NCI-H774 (cell line): Measurements from ENCODE around the gene HADHA.

Experiments used
- DNase-seq: peaks from one replicate; lab custom pipeline; 2025; lab: John Stamatoyannopoulos, UW

Gene HADHA

GRCh38 chr2:26245231-26245732, 850 bp upstream of the HADHA start:
- DNase-seq: no peak

- DNase-seq: no peak
These were observed 743 bp downstream of the HADHA start for GRCh38 chr2:26243470-26244308.

- DNase-seq: no peak
These were observed 2.5 kb downstream of the HADHA start for GRCh38 chr2:26241928-26242436.

DNA sequence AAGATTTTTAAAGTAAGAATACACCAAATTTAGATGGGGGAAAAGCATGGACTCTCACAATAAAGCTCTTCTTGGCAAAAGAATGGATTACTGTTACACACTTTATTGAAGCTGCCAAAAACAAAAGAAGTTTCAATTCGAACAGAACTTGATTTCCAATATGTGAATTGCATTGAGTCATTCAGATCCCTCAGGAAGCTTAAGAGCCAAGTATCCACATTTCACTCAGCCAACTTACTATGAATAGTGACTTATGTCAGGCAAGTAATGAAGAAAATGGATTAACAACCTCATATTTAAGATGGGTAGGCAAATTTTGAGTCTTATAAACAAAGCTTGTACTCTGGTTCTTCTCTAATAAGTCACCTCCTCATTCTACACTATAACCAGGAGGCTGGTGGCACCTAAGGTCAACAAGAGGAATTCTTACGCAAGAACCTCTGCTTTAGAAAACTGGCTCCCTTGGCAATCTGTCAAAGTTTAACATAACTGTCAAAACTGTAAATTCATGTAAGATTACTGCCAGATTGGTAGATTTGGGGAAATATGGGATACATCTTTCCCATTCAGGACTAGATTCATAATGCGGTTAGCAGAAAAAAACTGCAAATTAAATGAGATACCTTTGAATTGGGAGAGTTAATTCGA, 6.0 kb downstream of the HADHA start:
- DNase-seq: no peak

DNA sequence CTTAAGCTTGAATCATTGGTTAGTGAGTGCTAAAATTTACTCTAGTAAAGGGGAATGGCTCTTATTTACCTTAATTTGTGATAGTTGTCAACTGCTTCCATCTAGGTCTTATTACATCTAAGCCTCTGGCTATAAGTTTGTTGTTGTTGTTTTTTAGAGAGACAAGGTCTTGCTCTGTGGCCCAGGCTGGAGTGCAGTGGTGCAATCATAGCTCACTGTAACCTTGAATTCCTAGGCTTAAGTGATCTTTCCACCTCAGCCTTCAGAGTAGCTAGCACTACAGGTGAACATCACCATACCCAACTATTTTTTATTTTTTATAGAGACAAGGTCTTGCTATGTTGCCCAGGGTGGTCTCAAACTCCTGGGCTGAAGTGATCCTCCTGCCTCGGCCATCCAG, 6.6 kb downstream of the HADHA start:
- no peak for DNase-seq

GRCh38 chr2:26235089-26235488, 9.3 kb downstream of the HADHA start:
- DNase-seq: no peak

DNA sequence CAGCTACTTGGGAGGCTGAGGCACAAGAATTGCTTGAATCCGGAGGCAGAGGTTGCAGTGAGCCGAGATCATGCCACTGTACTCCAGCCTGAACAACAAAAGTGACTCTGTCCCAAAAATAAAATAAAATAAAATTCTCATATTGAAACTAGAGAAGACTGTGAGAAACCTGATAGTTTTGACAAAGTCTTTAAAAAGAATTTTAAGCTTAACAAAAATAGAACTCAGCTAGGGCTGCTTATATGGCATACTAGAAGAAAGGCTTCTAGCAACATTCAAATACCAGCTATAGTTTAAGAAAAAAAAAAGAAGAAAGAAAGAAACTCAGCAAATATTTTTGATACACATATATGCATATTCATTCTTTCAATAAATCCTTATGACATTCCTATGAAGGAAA, 13.6 kb downstream of the HADHA start:
- DNase-seq: no peak

DNA sequence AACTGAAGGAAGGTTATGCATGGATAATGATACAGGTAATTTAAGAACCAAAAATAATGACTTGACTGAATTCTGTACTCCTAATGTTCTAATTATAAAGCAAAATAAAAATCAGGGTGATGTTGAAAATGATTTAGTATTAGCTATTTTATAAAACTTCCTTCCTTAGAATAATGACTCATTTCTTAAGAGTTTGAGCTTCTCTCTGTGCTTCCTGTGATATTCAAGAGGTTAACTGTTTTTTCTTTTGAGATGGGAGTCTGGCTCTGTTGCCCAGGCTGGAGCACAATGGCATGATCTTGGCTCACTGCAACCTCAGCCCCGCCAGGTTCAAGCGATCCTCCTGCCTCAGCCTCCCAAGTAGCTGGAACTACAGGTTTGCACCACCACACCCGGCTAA, 14.8 kb downstream of the HADHA start:
- no peak for DNase-seq

DNA sequence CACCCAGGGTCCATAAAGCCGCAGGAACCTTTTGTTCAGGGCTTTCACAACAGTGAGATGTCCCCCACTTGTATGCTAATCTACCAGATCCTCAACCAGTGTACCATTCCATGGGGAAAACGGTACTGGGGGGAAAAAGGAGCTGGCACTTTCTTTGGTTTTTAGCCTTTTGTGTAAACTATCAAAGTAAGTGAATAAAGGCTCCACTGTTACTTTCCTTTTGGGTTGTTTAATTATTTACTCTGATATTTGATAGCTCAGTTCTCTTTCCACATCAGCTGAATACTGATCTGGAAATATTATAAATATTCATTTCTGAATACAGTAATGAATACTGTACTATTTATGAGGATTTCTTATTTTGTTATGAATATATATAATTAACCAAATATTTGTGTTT, 20.3 kb downstream of the HADHA start:
- no peak for DNase-seq

DNA sequence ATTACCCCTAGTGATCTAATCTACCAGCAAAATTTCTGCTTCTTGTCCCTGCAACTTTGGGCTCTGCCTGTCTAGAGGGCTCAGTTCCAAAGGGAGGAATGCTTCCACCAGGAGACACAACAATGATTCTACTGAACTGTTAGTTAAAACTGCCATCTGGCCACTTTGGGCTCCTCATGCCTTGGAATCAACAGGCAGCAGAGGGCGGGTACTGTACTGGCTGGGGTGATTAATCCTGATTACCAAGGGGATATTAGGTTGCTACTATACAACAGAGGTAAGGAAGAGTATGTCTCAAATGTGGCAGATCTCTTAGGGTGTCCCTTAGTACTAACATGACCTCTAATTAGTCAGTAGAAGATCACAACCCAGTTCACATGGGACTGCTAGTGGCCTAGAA, 21.4 kb downstream of the HADHA start:
- DNase-seq: no peak

- no peak for DNase-seq
These were observed 26.7 kb downstream of the HADHA start for GRCh38 chr2:26217720-26218119.

GRCh38 chr2:26216587-26216986, 27.8 kb downstream of the HADHA start:
- DNase-seq: no peak

GRCh38 chr2:26215833-26216232, 28.6 kb downstream of the HADHA start:
- no peak for DNase-seq

DNA sequence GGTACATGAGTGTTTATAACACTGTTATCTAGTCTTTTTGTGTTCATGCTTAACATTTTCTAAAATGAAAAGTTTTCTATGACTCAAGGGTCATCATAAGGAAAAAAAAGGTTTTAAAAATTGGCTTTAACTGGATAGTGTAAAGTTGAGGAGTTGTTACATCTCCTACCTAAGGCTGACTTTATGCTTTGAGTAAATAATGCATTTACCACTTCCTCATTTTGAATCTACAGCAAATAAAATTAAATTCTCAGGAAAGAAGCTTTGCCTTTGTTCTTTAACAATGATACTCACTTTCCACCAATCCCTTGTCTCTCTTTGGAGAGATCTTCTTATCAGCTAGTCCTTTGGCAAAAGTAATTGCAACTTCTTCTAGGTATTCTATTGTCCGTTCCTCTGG, 29.7 kb downstream of the HADHA start:
- DNase-seq: no peak

- no peak for DNase-seq
These were observed 32.4 kb downstream of the HADHA start for GRCh38 chr2:26212011-26212410.

DNA sequence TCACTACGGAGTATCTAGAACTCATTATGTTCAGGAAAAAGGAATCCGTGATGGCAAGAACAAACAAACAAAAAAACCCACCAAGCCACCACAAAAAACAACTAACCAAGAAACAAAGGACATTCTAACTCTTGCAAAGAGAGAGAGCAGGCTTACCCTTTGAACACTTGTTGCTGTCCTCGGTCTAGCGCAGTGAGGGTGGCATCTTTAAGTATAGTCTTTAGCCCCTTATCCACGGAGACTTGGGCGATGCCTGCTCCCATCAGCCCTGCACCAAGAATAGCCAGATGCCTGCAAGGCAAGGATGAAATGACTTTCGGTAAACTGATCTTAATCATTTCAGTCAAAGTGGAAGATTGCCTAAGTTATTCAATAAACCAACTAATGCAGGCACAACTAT, 40.5 kb downstream of the HADHA start:
- DNase-seq: no peak

GRCh38 chr2:26202981-26203490, 41.4 kb downstream of the HADHA start:
- DNase-seq: no peak

DNA sequence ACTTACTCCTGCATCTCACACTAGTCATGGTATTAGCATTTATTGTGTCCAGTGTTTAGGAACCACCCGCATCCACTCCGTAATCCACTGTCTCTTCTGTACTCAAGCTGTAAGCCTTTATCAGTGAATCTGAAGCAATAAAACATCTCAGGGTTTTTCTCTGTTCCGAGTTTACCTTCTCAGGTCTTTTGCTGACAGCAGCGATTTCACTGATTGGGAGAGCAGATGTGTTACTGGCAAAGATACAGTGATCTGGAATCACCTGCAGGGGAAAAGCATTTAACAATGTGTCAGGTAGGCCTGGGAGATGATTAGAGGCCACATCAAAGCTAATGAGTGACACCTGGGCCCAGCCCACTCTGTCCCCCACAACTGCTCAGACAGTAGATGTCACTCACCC, 46.9 kb downstream of the HADHA start:
- DNase-seq: no peak

DNA sequence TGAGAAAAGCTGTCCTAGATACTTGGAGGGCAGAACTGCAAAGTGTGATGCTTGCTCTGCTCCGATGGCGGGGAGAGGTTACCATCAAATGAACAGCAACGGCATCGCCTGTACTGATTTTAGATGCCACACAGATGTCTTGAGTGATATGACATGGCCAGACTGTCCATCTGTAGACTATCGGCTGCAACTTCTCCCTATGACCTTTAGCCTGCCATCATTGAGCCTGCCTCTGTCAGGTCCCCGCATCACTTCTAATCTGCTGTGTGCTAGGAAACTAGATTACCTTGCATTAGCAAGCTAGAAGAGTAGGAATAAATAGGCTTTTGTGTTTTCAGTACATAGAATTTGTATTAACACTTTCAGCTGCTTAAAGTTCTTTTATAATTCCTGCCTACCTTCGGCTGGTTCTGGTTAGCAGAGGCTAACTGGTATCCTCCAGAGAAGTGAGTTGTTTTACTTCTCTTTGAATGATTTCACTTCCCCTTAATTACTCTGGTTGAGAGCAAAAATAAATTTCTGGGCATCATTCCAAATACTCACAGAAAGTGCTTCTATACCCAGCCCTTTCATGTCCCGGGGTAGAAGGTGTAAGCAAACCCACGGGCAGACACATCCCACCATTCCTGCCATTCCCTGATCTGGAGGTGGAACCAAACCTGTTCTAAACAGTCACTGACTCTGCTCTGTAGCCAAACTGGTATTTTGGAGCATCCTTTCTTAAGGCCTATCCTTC, 47.6 kb downstream of the HADHA start:
- DNase-seq: no peak

DNA sequence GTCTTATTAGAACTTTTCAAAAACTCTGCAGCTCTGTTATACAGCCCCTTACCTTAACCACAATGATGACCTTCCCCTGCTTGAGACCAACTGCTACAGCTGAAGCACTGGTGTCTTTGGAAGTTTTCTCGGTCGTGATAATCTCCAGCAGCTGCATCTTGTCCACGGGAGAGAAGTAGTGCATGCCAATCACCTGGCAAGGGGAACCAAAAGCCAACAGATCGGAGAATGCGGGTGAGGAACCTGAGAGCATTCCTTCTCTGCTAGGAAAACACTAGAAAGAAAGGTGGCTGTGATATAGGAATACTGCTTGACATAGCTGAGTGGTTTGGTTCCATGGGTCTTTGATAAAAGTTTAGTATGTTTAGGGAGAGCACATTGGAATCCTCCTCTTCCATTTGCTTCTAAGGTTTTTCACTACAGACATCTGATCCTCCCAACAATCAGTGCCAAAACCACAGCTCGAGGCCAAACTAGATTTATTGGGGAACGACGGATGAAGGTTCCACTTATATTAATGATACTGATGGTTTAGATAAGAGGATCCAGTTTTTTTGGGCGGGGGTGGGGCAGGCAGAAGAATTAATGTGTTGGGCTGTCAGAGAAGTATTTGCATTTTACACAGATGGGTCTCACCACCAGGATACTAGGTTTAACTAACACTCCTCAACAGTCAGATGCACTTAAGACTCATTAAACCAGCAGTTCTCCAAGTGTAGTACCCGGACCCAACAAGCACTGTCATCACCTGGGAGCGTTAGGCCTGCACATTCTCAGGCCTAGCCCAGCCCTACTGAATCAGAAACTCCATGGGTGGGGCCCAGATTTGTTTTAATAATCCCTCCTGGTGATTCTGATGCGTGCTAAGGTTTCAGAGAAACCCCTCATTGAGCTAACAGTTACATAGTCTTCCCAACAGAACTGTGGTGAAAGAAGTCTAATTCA, 49.1 kb downstream of the HADHA start:
- no peak for DNase-seq

DNA sequence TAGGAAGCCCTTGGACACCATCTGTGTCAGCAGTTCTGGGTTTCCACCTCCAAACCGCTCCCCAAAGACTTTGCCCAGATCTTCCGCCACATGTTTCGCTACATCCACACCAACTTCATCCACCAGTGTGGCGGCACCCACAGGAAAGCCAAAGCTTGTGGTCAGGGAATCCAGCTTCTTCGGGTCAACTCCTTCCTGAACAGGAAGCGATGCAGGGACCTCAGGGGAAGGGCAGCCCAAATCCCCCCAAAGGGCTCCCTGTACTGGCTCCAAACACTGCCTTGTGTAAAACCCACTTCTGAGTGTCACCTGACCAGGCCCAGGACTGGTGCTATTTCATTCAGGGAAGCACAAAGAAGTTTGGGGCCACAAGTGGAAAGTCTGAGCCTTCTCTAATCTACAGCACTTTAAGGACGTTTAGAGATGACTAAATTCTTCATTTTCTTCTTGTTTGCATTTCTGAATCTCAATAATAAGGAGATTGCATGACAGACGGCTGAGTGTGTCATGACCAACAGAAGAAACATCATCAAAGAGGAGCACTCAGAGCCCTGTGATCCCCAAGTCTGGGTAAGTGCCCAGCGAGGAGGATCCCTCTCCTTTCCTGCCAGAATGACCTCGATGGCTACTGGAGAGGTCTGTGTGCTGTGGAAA, 50.7 kb downstream of the HADHA start:
- DNase-seq: no peak
